GM12864 (cell line): ENCODE measurements around the gene STOX1.
"Not testable (repeated sequence)": the region's sequence is repeated elsewhere in the genome, so short reads cannot be mapped to it uniquely, and the experiment has no call there.

Source experiments
- DNase-seq: peaks from one replicate; pipeline ENCODE4 v3.0.0-alpha.2; 2011; ENCODE audit warnings: low read depth
- H3K4me3 ChIP-seq: 2 replicates; pipeline ENCODE4 v1.5.1; 2011; ENCODE audit warnings: mild to moderate bottlenecking, low read depth, low read length, control low read depth
- TF ChIP-seq, protein P1 (sequence below): IDR thresholded peaks from 2 replicates; pipeline ENCODE4 v1.5.1; 2011; ENCODE audit warnings: low read depth, mild to moderate bottlenecking, moderate library complexity, low read length, control low read depth, inconsistent platforms; ENCODE audit errors: missing control alignments

Gene STOX1

DNA sequence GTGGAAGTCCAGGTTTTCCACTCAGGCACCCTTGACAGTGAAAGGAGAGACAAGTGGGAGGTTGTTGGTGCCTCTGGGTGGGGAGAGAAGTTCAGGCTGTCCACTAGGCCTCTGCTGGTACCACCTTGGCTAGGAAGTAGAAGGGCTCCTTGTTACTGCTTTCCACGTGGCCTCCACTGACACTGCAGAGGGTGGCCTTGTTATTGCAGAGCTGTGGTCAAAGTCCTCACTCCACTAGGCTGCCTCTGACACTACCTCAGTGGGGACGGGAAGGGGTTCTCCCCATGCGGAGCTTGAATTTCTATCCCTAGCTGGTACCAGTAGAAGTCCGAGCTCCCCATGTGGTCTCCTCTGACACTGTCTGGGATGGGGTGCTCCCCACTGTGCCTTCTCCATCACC is 14.9 kb upstream of the STOX1 start:
- TF ChIP-seq, protein P1, sequence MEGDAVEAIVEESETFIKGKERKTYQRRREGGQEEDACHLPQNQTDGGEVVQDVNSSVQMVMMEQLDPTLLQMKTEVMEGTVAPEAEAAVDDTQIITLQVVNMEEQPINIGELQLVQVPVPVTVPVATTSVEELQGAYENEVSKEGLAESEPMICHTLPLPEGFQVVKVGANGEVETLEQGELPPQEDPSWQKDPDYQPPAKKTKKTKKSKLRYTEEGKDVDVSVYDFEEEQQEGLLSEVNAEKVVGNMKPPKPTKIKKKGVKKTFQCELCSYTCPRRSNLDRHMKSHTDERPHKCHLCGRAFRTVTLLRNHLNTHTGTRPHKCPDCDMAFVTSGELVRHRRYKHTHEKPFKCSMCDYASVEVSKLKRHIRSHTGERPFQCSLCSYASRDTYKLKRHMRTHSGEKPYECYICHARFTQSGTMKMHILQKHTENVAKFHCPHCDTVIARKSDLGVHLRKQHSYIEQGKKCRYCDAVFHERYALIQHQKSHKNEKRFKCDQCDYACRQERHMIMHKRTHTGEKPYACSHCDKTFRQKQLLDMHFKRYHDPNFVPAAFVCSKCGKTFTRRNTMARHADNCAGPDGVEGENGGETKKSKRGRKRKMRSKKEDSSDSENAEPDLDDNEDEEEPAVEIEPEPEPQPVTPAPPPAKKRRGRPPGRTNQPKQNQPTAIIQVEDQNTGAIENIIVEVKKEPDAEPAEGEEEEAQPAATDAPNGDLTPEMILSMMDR: no peak
- no peak for DNase-seq
- no peak overlapping the region for H3K4me3 ChIP-seq

DNA sequence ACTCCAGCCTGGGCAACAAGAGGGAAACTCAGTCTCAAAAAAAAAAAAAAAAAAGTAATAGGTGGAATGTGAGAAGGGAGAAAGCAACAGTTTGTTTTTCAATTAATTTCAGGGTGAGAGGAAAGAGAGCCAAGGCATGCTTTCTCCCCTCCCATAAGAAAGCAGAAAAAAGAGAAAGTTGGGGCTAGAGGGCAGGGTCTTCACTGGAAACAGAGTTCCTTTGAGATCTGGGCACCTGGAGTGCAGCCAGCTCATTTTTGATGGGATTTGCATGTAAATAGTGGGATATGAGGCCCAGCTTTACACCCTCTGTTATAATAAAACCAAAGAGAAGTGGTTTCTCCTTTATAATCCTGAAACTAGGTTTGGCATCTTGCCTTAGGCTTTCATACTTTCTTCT is 13.8 kb upstream of the STOX1 start:
- H3K4me3 ChIP-seq: no peak overlapping the region
- DNase-seq: no peak
- TF ChIP-seq, protein P1: no peak

DNA sequence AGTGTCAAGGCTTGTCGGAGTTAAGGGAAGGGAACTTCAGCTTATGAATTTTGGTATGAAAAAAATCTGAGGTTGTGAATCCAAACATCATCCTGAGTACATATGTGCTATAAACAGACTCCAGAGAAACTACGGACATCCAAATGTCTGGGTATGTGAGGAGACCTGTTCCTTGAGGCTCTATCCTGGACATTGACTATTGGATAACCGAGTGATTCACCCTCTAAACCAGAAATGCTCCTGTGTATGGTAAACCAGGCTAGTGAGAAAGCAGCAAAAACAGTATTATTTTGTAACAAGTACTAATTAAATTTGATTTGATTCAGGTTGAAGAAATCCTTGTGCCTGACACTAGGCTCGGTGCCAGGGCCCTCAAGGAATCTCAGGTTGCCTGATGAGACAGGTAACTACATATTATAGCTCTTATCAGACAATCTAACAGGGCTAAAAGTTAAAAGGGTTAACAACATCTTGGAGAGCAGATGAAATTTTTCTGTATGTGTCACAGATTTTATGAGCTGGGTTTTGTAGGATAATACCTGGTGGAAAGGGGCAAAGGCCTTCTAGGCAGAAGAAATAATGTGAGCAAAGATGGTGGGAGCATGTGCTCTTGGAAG is 10.4 kb upstream of the STOX1 start:
- TF ChIP-seq, protein P1: no peak

DNA sequence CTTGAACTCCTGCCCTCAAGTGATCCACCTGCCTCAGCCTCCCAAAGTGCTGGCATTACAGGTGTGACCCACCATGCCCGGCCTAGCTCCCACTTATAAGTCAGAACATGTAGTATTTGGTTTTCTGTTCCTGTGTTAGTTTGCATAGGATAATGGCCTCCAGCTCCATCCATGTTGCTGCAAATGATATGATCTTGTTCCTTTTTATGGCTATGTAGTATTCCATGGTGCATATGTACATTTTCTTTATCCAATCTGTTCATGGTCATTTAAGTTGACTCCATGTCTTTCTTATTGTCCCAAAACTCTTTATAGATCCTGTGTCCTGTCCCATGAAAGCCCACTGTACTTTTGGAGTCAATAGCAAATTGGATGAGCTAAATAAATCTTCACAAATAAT is 7.0 kb upstream of the STOX1 start:
- H3K4me3 ChIP-seq, DNase-seq: not testable (repeated sequence)

More for the DNA sequence above, 10.4 kb upstream of the STOX1 start:
- DNase-seq: no peak
- H3K4me3 ChIP-seq: no peak overlapping the region

DNA sequence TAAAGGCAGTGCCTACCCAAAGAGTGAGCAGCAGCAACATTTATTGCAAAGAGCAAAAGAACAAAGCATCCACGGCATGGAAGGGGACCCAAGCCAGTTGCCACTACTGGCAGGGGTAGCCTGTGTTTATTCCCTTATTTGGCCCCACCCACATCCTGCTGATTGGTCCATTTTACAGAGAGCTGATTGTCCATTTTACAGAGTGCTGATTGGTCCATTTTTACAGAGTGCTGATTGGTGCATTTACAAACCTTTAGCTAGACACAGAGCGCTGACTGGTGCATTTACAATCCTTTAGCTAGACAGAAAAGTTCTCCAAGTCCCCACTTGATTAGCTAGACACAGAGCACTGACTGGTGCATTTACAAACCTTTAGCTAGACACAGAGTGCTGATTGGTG is 4.7 kb upstream of the STOX1 start:
- not testable (repeated sequence) for H3K4me3 ChIP-seq, DNase-seq

DNA sequence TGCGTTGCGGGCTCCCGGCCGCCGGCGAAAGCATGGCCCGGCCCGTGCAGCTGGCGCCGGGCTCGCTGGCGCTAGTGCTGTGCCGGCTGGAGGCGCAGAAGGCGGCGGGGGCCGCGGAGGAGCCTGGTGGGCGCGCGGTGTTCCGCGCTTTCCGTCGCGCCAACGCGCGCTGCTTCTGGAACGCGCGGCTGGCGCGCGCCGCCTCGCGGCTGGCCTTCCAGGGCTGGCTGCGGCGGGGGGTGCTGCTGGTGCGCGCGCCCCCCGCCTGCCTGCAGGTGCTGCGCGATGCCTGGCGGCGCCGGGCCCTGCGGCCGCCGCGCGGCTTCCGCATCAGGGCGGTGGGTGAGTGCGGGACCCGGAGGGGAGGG is 245 bp downstream of the STOX1 start:
- not testable (repeated sequence) for DNase-seq
- H3K4me3 ChIP-seq: peak overlapping the region; percentile 69; the same call in 1 of the 2 replicates

DNA sequence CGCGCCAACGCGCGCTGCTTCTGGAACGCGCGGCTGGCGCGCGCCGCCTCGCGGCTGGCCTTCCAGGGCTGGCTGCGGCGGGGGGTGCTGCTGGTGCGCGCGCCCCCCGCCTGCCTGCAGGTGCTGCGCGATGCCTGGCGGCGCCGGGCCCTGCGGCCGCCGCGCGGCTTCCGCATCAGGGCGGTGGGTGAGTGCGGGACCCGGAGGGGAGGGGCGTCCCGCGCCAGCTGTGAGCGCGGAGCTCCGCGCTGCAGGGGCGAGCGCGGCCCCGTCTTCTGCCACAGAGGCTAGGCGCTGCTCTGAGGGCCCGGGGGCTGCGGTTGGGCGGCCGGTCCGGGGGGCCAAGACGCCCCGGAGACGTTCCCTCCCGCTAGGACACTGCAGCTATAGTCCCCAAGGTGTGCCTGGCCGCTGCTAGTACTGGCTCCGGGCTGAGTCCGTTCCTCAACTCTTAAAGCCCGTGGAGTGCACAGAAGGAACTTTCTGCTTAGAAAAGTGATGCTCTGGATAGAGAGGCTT is 811 bp downstream of the STOX1 start:
- H3K4me3 ChIP-seq: peak overlapping the region; percentile 50
- DNase-seq: not testable (repeated sequence)

DNA sequence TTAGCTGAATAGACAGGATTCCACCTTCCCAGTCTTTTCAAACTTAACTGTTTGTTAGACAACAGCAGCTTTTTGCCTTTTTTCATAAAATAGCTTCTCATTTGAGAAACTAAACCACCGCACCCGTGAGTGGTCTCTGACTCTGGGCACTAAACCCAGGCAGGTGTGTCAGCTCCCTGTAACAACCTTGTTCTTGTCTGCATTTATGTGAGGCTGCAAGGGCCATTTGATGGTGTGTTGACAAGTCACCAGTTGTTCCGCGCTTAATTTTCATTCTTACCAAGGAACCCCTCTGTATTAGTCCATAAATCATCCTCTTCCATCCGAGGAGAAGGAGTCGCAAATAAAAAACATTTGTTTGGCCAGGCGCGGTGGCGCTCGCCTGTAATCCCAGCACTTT is 1.5 kb downstream of the STOX1 start:
- no peak overlapping the region for H3K4me3 ChIP-seq
- TF ChIP-seq, protein P1: no peak
- DNase-seq: no peak

DNA sequence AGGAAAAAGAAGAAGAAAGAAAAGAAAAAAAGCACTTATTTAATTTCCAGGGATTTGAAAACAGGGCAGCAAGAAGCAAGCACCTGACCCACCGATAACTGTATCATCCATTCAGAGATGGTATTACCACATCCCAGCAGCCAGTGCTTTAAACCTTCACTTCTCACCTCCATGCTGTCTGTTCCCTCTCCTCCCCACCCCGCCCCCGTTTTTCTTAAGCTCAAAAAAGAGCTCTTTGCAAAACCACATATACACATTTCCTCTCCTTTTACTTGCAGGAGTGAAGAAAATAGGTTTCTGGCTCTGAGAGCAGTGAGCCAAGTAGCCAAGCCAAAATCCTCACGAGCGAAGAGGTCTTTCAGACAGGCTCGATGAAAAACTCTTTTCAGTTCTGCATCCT is 2.2 kb downstream of the STOX1 start:
- DNase-seq: no peak
- TF ChIP-seq, protein P1: no peak
- H3K4me3 ChIP-seq: no peak overlapping the region
